CD4-positive, CD25-positive, alpha-beta regulatory T cell (primary cell): ENCODE results near the gene NPL. TPM values are rescaled to one million over a fixed set of nuclear protein-coding genes. Genes with fewer than 3 reads are reported as not detected.

Source experiments
- ATAC-seq, 2 donors: fragments of 150-1000 bp; cut with Tn5 transposase; one replicate each; pipeline ENCODE4 v1.10.0; 2021; ENCODE audit warnings: low read depth in 2 of 2, moderate number of reproducible peaks in 2 of 2, moderate library complexity in 1 of 2
- DNase-seq, 3 donors: peaks; one replicate each; pipeline versions ENCODE4 v3.0.0 to v3.0.0-alpha.2; 2012 to 2022; ENCODE audit warnings: mixed read lengths in 1 of 3
- H3K27ac ChIP-seq: one replicate; pipeline ENCODE4 v1.7.0; 2013; ENCODE audit warnings: mild to moderate bottlenecking, low read length; ENCODE audit not compliant: insufficient read depth, poor library complexity, severe bottlenecking
- H3K27me3 ChIP-seq: one replicate; pipeline ENCODE4 v1.7.0; 2013; ENCODE audit warnings: low read length; ENCODE audit not compliant: control insufficient read depth, insufficient read depth
- H3K36me3 ChIP-seq: one replicate; pipeline ENCODE4 v1.7.0; 2013; ENCODE audit warnings: mild to moderate bottlenecking, low read length, moderate library complexity; ENCODE audit not compliant: control insufficient read depth, insufficient read depth
- H3K4me1 ChIP-seq: 2 replicates; pipeline ENCODE4 v1.7.0; 2013; ENCODE audit warnings: mild to moderate bottlenecking, low read length; ENCODE audit not compliant: insufficient read depth, control insufficient read depth, poor library complexity, severe bottlenecking
- H3K4me3 ChIP-seq: one replicate; pipeline ENCODE4 v1.7.0; 2013; ENCODE audit warnings: low read depth, mild to moderate bottlenecking, low read length, moderate library complexity
- H3K9me3 ChIP-seq, 2 experiments: 1 replicate in 1 of 2; 2 replicates in 1 of 2; pipeline ENCODE4 v1.7.0; 2013; ENCODE audit warnings: low read length in 2 of 2, mild to moderate bottlenecking in 1 of 2, moderate library complexity in 1 of 2; ENCODE audit not compliant: control insufficient read depth in 2 of 2
- H3K27ac Mint-ChIP-seq, 3 donors: one replicate each; pipeline ENCODE4 v1.8.0; 2020 to 2022; ENCODE audit warnings: mild to moderate bottlenecking in 3 of 3, mixed read lengths in 3 of 3, moderate library complexity in 2 of 3
- H3K27me3 Mint-ChIP-seq: one replicate; pipeline ENCODE4 v1.8.0; 2022; ENCODE audit warnings: mild to moderate bottlenecking, mixed read lengths
- H3K36me3 Mint-ChIP-seq: one replicate; pipeline ENCODE4 v1.8.0; 2020; ENCODE audit warnings: mixed read lengths
- H3K4me1 Mint-ChIP-seq, 4 donors: one replicate each; pipeline ENCODE4 v1.8.0; 2020 to 2022; ENCODE audit warnings: mixed read lengths in 4 of 4, mild to moderate bottlenecking in 1 of 4
- H3K4me3 Mint-ChIP-seq, 4 donors: one replicate each; pipeline ENCODE4 v1.8.0; 2020 to 2022; ENCODE audit warnings: mild to moderate bottlenecking in 4 of 4, mixed read lengths in 4 of 4, moderate library complexity in 3 of 4
- H3K9me3 Mint-ChIP-seq, 7 donors: one replicate each; pipeline ENCODE4 v1.8.0; 2020 to 2022; ENCODE audit warnings: mixed read lengths in 7 of 7, mild to moderate bottlenecking in 3 of 7, moderate library complexity in 2 of 7
- polyA plus RNA-seq, 4 donors: library from polyadenylated mRNA; unstranded; fragments of 300-500 nt; fragmentation: Illumina TruSeq; gene quantifications; one replicate each; pipeline ENCODE4 v1.2.3, GENCODE V29; 2021
- total RNA-seq: library from RNA; stranded (reverse); gene quantifications from one replicate; pipeline ENCODE4 v1.2.3, GENCODE V29; 2022

NPL gene
- total and polyA plus RNA-seq, 5 donors from 2014 or later, result 4.8 to 12.2 (median 5.5) TPM

DNA sequence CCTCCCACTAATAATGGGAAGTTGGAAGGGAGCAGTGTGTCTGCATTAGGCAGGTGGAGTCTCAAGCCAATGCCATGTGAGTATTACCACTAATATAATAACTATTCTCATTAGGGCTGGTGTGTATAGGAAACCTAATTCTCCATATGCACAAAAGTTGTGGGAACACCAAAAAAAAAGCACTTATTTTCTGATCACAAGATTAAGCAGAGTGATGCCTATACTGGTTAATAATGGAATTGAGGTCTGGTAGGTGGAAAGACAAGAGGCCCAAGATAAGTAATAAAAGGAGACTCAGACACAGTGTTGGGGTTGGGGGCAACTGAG, 7.0 kb upstream of the NPL start:
- no peak overlapping the region for H3K27ac ChIP-seq
- peaks cover 0 to 6% (median 4%) of the 10 kb centered on the region in 4 donors for H3K4me1 Mint-ChIP-seq
- no peak overlapping the region for H3K4me3 Mint-ChIP-seq
- peak overlapping the region in 1 of 3 donors; percentile 64 for H3K27ac Mint-ChIP-seq
- H3K27me3 Mint-ChIP-seq, result peaks cover 9% of the 10 kb centered on the region
- H3K27me3 ChIP-seq, result no peaks in the 10 kb centered on the region
- ATAC-seq (no peak), DNase-seq (no peak)
- no peak overlapping the region for H3K4me3 ChIP-seq
- no peaks in the 10 kb centered on the region for H3K9me3 Mint-ChIP-seq
- H3K9me3 ChIP-seq, result no peaks in the 10 kb centered on the region
- H3K4me1 ChIP-seq, result no peaks in the 10 kb centered on the region
- no peaks in the 10 kb centered on the region for H3K36me3 ChIP-seq
- H3K36me3 Mint-ChIP-seq, result no peaks in the 10 kb centered on the region

- Mint-ChIP-seq H3K4me1 (peaks cover 0 to 6% (median 5%) of the 10 kb centered on the region in 4 donors), H3K27ac (no peak overlapping the region)
Observed at GRCh38 chr1:182783068-182783467, 6.5 kb upstream of the NPL start.

DNA sequence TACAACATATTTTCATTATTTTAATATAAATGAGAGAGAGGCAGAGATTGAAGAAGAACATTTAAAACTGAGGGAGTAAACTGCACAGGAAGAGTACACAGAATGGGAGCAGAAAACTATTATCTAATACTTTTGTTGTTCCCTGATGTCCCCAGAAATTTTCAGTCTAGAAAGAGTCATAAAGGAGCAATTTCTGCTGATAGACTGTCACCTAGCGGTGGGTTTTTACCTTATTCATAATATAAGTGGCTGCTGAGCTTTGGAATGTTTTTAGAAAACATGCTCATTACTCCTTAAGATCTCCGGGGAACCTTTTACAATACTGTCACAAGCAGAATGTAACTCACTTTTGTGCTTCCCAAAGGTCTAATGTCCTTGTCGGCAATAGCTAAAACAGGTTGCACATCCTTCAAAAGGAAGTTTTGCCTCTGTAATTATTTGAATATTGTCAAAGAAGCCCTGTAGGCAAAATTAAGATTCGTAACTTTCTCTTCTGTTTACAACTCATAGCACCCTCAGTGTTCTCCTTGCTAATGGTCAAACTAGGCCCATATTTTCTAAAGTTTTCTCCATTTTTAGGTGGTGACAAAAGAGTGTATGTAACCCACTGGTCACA, 4.9 kb upstream of the NPL start:
- no peak for ATAC-seq
- H3K9me3 ChIP-seq, result no peaks in the 10 kb centered on the region
- H3K27ac ChIP-seq, result no peak overlapping the region
- H3K36me3 ChIP-seq, result no peaks in the 10 kb centered on the region
- no peaks in the 10 kb centered on the region for H3K36me3 Mint-ChIP-seq
- H3K27ac Mint-ChIP-seq, result no peak overlapping the region
- no peak overlapping the region for H3K4me3 Mint-ChIP-seq
- no peaks in the 10 kb centered on the region for H3K27me3 ChIP-seq
- no peaks in the 10 kb centered on the region for H3K9me3 Mint-ChIP-seq
- peaks cover 0 to 15% (median 8%) of the 10 kb centered on the region in 4 donors for H3K4me1 Mint-ChIP-seq
- DNase-seq, result peak in 2 of 3 donors; percentile 47 to 59
- H3K27me3 Mint-ChIP-seq, result peaks cover 9% of the 10 kb centered on the region
- H3K4me1 ChIP-seq, result peaks cover 11% of the 10 kb centered on the region
- H3K4me3 ChIP-seq, result no peak overlapping the region

More at GRCh38 chr1:182783068-182783467, 6.5 kb upstream of the NPL start:
- Histone ChIP-seq H3K9me3 (no peaks in the 10 kb centered on the region), H3K36me3 (no peaks in the 10 kb centered on the region), H3K4me1 (no peaks in the 10 kb centered on the region), H3K4me3 (no peak overlapping the region), H3K27me3 (no peaks in the 10 kb centered on the region), H3K27ac (no peak overlapping the region)
- Mint-ChIP-seq H3K9me3 (no peaks in the 10 kb centered on the region), H3K27me3 (peaks cover 9% of the 10 kb centered on the region), H3K36me3 (no peaks in the 10 kb centered on the region), H3K4me3 (no peak overlapping the region)
- no peak for DNase-seq
- no peak for ATAC-seq

DNA sequence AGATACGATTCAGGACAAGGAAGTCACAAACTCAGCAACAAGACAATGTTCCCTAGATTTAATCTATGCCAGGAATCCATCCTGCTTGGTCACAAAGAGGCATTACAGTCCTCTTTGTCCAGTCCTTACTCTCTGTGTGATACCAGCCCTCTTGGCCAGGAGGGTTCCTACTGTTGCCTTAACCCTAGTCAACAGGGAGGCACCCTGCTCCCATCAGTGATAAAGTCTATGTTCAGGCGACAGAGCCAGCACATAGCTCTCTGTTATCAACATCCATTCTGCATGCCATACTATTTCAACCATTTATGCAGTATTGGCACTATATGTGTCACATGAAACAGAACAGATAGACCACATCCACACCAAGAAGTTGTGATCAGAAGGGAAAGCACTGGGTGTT, 4.4 kb upstream of the NPL start:
- Mint-ChIP-seq H3K27me3 (peaks cover 9% of the 10 kb centered on the region), H3K36me3 (no peaks in the 10 kb centered on the region), H3K4me3 (no peak overlapping the region), H3K9me3 (no peaks in the 10 kb centered on the region), H3K4me1 (peaks cover 0 to 20% (median 8%) of the 10 kb centered on the region in 4 donors), H3K27ac (no peak overlapping the region)
- Histone ChIP-seq H3K27me3 (no peaks in the 10 kb centered on the region), H3K4me1 (peaks cover 16% of the 10 kb centered on the region), H3K36me3 (no peaks in the 10 kb centered on the region), H3K4me3 (no peak overlapping the region), H3K9me3 (no peaks in the 10 kb centered on the region), H3K27ac (no peak overlapping the region)
- ATAC-seq (no peak), DNase-seq (no peak)

DNA sequence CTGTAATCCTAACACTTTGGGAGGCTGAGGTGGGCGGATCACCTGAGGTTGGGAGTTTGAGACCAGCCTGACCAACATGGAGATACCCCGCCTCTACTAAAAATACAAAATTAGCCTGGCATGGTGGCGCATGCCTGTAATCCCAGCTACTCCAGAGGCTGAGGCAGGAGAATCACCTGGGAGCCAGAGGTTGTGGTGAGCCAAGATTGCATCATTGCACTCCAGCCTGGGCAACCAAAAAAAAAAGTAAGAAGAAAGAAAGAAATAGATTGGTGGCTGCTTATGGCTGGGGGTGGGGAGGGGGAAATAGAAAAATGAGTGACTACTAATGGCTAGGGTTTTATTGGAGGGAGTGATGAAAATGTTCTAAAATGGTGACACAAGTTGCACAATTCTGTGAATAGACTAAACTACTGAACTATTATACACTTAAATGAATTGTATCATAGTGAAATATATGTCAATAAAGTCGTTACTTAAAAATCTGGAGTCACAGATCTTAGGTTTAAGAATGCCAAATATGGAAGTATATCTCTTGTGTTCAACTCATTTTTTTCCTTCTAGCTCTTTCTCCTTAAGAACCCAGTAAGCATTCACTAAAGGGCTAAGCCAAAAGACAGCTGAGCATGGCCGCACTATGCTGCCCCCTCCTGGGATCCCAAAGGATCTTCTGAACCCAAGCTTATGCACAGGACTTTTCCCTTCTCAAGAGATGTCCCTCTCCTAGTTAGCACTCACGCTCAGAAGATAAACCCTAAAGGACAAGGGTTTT, 3.2 kb upstream of the NPL start:
- Mint-ChIP-seq H3K27me3 (peaks cover 9% of the 10 kb centered on the region), H3K9me3 (no peaks in the 10 kb centered on the region), H3K4me1 (peaks cover 0 to 27% (median 10%) of the 10 kb centered on the region in 4 donors), H3K4me3 (peak overlapping the region in 1 of 4 donors; percentile 10), H3K27ac (no peak overlapping the region), H3K36me3 (no peaks in the 10 kb centered on the region)
- H3K36me3 ChIP-seq, result no peaks in the 10 kb centered on the region
- peak in 1 of 3 donors; percentile 51 for DNase-seq
- ATAC-seq, result no peak
- peaks cover 17% of the 10 kb centered on the region for H3K4me1 ChIP-seq
- no peak overlapping the region for H3K4me3 ChIP-seq
- H3K27ac ChIP-seq, result no peak overlapping the region
- no peaks in the 10 kb centered on the region for H3K9me3 ChIP-seq
- no peaks in the 10 kb centered on the region for H3K27me3 ChIP-seq

- no peaks in the 10 kb centered on the region for H3K36me3 Mint-ChIP-seq
- peak overlapping the region in 1 of 4 donors; percentile 10 for H3K4me3 Mint-ChIP-seq
- Histone ChIP-seq H3K9me3 (no peaks in the 10 kb centered on the region), H3K36me3 (no peaks in the 10 kb centered on the region), H3K27me3 (no peaks in the 10 kb centered on the region), H3K4me1 (peaks cover 17% of the 10 kb centered on the region), H3K4me3 (no peak overlapping the region), H3K27ac (no peak overlapping the region)
- ATAC-seq (no peak), DNase-seq (no peak)
- no peaks in the 10 kb centered on the region for H3K9me3 Mint-ChIP-seq
- H3K27ac Mint-ChIP-seq, result peak overlapping the region in 1 of 3 donors; percentile 22
- peaks cover 9% of the 10 kb centered on the region for H3K27me3 Mint-ChIP-seq
- peaks cover 0 to 29% (median 10%) of the 10 kb centered on the region in 4 donors for H3K4me1 Mint-ChIP-seq
Observed at GRCh38 chr1:182786995-182787324, 2.6 kb upstream of the NPL start.

- Mint-ChIP-seq H3K9me3 (no peaks in the 10 kb centered on the region), H3K36me3 (peaks cover 13% of the 10 kb centered on the region), H3K27me3 (no peaks in the 10 kb centered on the region), H3K27ac (no peak overlapping the region), H3K4me3 (peak overlapping the region in 3 of 4 donors; percentile 1 to 93 (median 16)), H3K4me1 (peaks cover 0 to 30% (median 8%) of the 10 kb centered on the region in 4 donors)
- H3K4me3 ChIP-seq, result no peak overlapping the region
- DNase-seq, result no peak
- no peaks in the 10 kb centered on the region for H3K27me3 ChIP-seq
- no peak for ATAC-seq
- peaks cover 17% of the 10 kb centered on the region for H3K4me1 ChIP-seq
- no peaks in the 10 kb centered on the region for H3K36me3 ChIP-seq
- no peak overlapping the region for H3K27ac ChIP-seq
- no peaks in the 10 kb centered on the region for H3K9me3 ChIP-seq
Observed at GRCh38 chr1:182791281-182792179, 2.0 kb downstream of the NPL start.
